Mesendoderm (in vitro differentiated cells): ENCODE results near the gene RHOBTB3.

Experiments used
- DNase-seq: peaks from one replicate; pipeline ENCODE4 v3.0.0; 2013
- H2AK5ac ChIP-seq: 2 replicates; pipeline ENCODE4 v1.6.1; 2013; ENCODE audit warnings: low read length, inconsistent platforms
- H2BK120ac ChIP-seq: 2 replicates; pipeline ENCODE4 v1.6.1; 2013; ENCODE audit warnings: low read depth, mild to moderate bottlenecking, low read length, moderate library complexity, mixed read lengths
- H2BK15ac ChIP-seq: replicated peaks from 2 replicates; pipeline ENCODE4 v1.6.1; 2013; ENCODE audit warnings: low read depth, mild to moderate bottlenecking, moderate library complexity
- H2BK5ac ChIP-seq: 2 replicates; pipeline ENCODE4 v1.6.1; 2013; ENCODE audit warnings: low read length, inconsistent platforms
- H3K18ac ChIP-seq: 2 replicates; pipeline ENCODE4 v1.6.1; 2013; ENCODE audit warnings: mild to moderate bottlenecking, low read length, mixed read lengths
- H3K23ac ChIP-seq: one replicate; pipeline ENCODE4 v1.6.1; 2013; ENCODE audit warnings: low read length
- H3K27ac ChIP-seq: 2 replicates; pipeline ENCODE4 v1.5.1; 2013; ENCODE audit warnings: low read depth, mild to moderate bottlenecking, inconsistent platforms, low read length, moderate library complexity
- H3K27me3 ChIP-seq: 2 replicates; pipeline ENCODE4 v1.6.1; 2013; ENCODE audit warnings: low read length, control low read depth, mild to moderate bottlenecking, inconsistent platforms; ENCODE audit not compliant: insufficient read depth, poor library complexity
- H3K36me3 ChIP-seq: 2 replicates; pipeline ENCODE4 v1.6.1; 2013; ENCODE audit warnings: low read length, inconsistent platforms; ENCODE audit not compliant: control insufficient read depth, insufficient read depth
- H3K4ac ChIP-seq: one replicate; pipeline ENCODE4 v1.6.1; 2013; ENCODE audit warnings: low read depth, mild to moderate bottlenecking, low read length, moderate library complexity
- H3K4me1 ChIP-seq: 2 replicates; pipeline ENCODE4 v1.6.1; 2013; ENCODE audit warnings: low read depth, low read length, inconsistent platforms; ENCODE audit not compliant: control insufficient read depth
- H3K4me2 ChIP-seq: 2 replicates; pipeline ENCODE4 v1.6.1; 2013; ENCODE audit warnings: low read length
- H3K4me3 ChIP-seq: 2 replicates; pipeline ENCODE4 v1.5.1; 2013; ENCODE audit warnings: mild to moderate bottlenecking, low read length
- H3K56ac ChIP-seq: one replicate; pipeline ENCODE4 v1.6.1; 2013; ENCODE audit warnings: low read length
- H3K79me1 ChIP-seq: 2 replicates; pipeline ENCODE4 v1.6.1; 2013; ENCODE audit warnings: low read length, inconsistent platforms
- H3K79me2 ChIP-seq: 2 replicates; pipeline ENCODE4 v1.6.1; 2013; ENCODE audit warnings: mild to moderate bottlenecking, low read length; ENCODE audit not compliant: control insufficient read depth, insufficient read depth
- H3K9ac ChIP-seq: 2 replicates; pipeline ENCODE4 v1.6.1; 2013; ENCODE audit warnings: low read length, inconsistent platforms
- H4K5ac ChIP-seq: one replicate; pipeline ENCODE4 v1.6.1; 2013; ENCODE audit warnings: low read length
- H4K8ac ChIP-seq: one replicate; pipeline ENCODE4 v1.6.1; 2013; ENCODE audit warnings: low read depth, mild to moderate bottlenecking, control low read depth, low read length, moderate library complexity
- WGBS: extraction: QIAGEN DNeasy Blood & Tissue Kit; methylation state at CpG from one replicate; pipeline ENCODE4 v1.1.7; 2013; ENCODE audit warnings: low lambda C conversion rate, missing lambda C conversion rate; ENCODE audit not compliant: insufficient coverage; ENCODE audit errors: extremely low coverage; 5-methylcytosine and 5-hydroxymethylcytosine counted together

RHOBTB3 gene

GRCh38 chr5:95839658-95840057 is 108.5 kb downstream of the RHOBTB3 start:
- no peaks in the 10 kb centered on the region for H3K27me3 ChIP-seq
- no peak overlapping the region for H3K4ac ChIP-seq
- no peak overlapping the region for H2BK15ac ChIP-seq
- no peak overlapping the region for H3K18ac ChIP-seq
- H4K8ac ChIP-seq: no peak overlapping the region
- H3K27ac ChIP-seq: no peak overlapping the region
- no peak overlapping the region for H3K56ac ChIP-seq
- no peak for DNase-seq
- no peak overlapping the region for H2BK120ac ChIP-seq
- H3K9ac ChIP-seq: no peak overlapping the region
- no peaks in the 10 kb centered on the region for H3K79me1 ChIP-seq
- no peak overlapping the region for H2BK5ac ChIP-seq
- no peaks in the 10 kb centered on the region for H3K79me2 ChIP-seq
- no peak overlapping the region for H3K4me2 ChIP-seq
- no CpG with 5 or more reads among the region's 2 CpGs for WGBS
- no peak overlapping the region for H3K23ac ChIP-seq
- no peaks in the 10 kb centered on the region for H3K36me3 ChIP-seq
- H3K4me3 ChIP-seq: no peak overlapping the region
- H3K4me1 ChIP-seq: no peaks in the 10 kb centered on the region
- no peak overlapping the region for H4K5ac ChIP-seq
- no peak overlapping the region for H2AK5ac ChIP-seq

GRCh38 chr5:95840956-95841705 is 110.0 kb downstream of the RHOBTB3 start:
- Histone ChIP-seq H3K36me3 (no peaks in the 10 kb centered on the region), H3K18ac (no peak overlapping the region), H4K8ac (no peak overlapping the region), H3K4me1 (no peaks in the 10 kb centered on the region), H3K23ac (no peak overlapping the region), H3K79me1 (no peaks in the 10 kb centered on the region), H2BK15ac (no peak overlapping the region), H3K56ac (no peak overlapping the region), H3K4me3 (no peak overlapping the region), H4K5ac (no peak overlapping the region), H2BK5ac (no peak overlapping the region), H3K4me2 (no peak overlapping the region), H3K4ac (no peak overlapping the region), H3K79me2 (no peaks in the 10 kb centered on the region), H2BK120ac (no peak overlapping the region), H3K9ac (no peak overlapping the region), H3K27me3 (no peaks in the 10 kb centered on the region), H3K27ac (no peak overlapping the region), H2AK5ac (no peak overlapping the region)
- WGBS: no CpG with 5 or more reads among the region's 1 CpG
- no peak for DNase-seq

GRCh38 chr5:95841914-95842812 is 111.0 kb downstream of the RHOBTB3 start:
- no peak for DNase-seq
- no CpG with 5 or more reads among the region's 8 CpGs for WGBS

GRCh38 chr5:95842854-95843544 is 111.9 kb downstream of the RHOBTB3 start:
- Histone ChIP-seq H3K56ac (no peak overlapping the region), H3K23ac (no peak overlapping the region), H4K5ac (no peak overlapping the region), H3K4me1 (no peaks in the 10 kb centered on the region), H3K4me2 (no peak overlapping the region), H3K9ac (no peak overlapping the region), H3K79me1 (no peaks in the 10 kb centered on the region), H2AK5ac (no peak overlapping the region), H2BK15ac (no peak overlapping the region), H3K79me2 (no peaks in the 10 kb centered on the region), H4K8ac (no peak overlapping the region), H2BK5ac (no peak overlapping the region), H3K36me3 (no peaks in the 10 kb centered on the region), H3K18ac (no peak overlapping the region), H2BK120ac (no peak overlapping the region), H3K4me3 (no peak overlapping the region), H3K4ac (no peak overlapping the region), H3K27me3 (no peaks in the 10 kb centered on the region), H3K27ac (no peak overlapping the region)
- WGBS: no CpG with 5 or more reads among the region's 11 CpGs
- DNase-seq: peak; percentile 90

More at GRCh38 chr5:95841914-95842812, 111.0 kb downstream of the RHOBTB3 start:
- H3K4me1 ChIP-seq: no peaks in the 10 kb centered on the region
- H2BK5ac ChIP-seq: no peak overlapping the region
- H3K9ac ChIP-seq: no peak overlapping the region
- H4K5ac ChIP-seq: no peak overlapping the region
- H3K4ac ChIP-seq: no peak overlapping the region
- no peak overlapping the region for H3K4me2 ChIP-seq
- H3K79me2 ChIP-seq: no peaks in the 10 kb centered on the region
- no peak overlapping the region for H3K27ac ChIP-seq
- no peaks in the 10 kb centered on the region for H3K27me3 ChIP-seq
- no peak overlapping the region for H3K18ac ChIP-seq
- no peak overlapping the region for H3K56ac ChIP-seq
- H3K4me3 ChIP-seq: no peak overlapping the region
- H4K8ac ChIP-seq: no peak overlapping the region
- no peak overlapping the region for H2AK5ac ChIP-seq
- H3K36me3 ChIP-seq: no peaks in the 10 kb centered on the region
- no peak overlapping the region for H2BK15ac ChIP-seq
- no peak overlapping the region for H3K23ac ChIP-seq
- no peak overlapping the region for H2BK120ac ChIP-seq
- no peaks in the 10 kb centered on the region for H3K79me1 ChIP-seq

GRCh38 chr5:95843733-95844223 is 112.6 kb downstream of the RHOBTB3 start:
- H3K23ac ChIP-seq: no peak overlapping the region
- no peak overlapping the region for H4K8ac ChIP-seq
- no peaks in the 10 kb centered on the region for H3K4me1 ChIP-seq
- no peak overlapping the region for H3K9ac ChIP-seq
- no peak overlapping the region for H3K4me3 ChIP-seq
- WGBS: no CpG with 5 or more reads among the region's 3 CpGs
- no peaks in the 10 kb centered on the region for H3K79me1 ChIP-seq
- H2BK5ac ChIP-seq: no peak overlapping the region
- no peak overlapping the region for H2BK120ac ChIP-seq
- H2BK15ac ChIP-seq: no peak overlapping the region
- H3K4ac ChIP-seq: no peak overlapping the region
- H3K79me2 ChIP-seq: no peaks in the 10 kb centered on the region
- H4K5ac ChIP-seq: no peak overlapping the region
- no peak overlapping the region for H3K4me2 ChIP-seq
- H2AK5ac ChIP-seq: no peak overlapping the region
- no peak overlapping the region for H3K18ac ChIP-seq
- no peaks in the 10 kb centered on the region for H3K36me3 ChIP-seq
- no peaks in the 10 kb centered on the region for H3K27me3 ChIP-seq
- no peak for DNase-seq
- H3K27ac ChIP-seq: no peak overlapping the region
- H3K56ac ChIP-seq: no peak overlapping the region
